GM19238 (cell line): ENCODE results near the gene MS4A13.
"Not testable (repeated sequence)": the region's sequence is repeated elsewhere in the genome, so short reads cannot be mapped to it uniquely, and the experiment has no call there.

Experiments used
- DNase-seq: peaks from one replicate; pipeline ENCODE4 v3.0.0; 2011; ENCODE audit warnings: low spot score; ENCODE audit not compliant: insufficient read length

MS4A13 gene

DNA sequence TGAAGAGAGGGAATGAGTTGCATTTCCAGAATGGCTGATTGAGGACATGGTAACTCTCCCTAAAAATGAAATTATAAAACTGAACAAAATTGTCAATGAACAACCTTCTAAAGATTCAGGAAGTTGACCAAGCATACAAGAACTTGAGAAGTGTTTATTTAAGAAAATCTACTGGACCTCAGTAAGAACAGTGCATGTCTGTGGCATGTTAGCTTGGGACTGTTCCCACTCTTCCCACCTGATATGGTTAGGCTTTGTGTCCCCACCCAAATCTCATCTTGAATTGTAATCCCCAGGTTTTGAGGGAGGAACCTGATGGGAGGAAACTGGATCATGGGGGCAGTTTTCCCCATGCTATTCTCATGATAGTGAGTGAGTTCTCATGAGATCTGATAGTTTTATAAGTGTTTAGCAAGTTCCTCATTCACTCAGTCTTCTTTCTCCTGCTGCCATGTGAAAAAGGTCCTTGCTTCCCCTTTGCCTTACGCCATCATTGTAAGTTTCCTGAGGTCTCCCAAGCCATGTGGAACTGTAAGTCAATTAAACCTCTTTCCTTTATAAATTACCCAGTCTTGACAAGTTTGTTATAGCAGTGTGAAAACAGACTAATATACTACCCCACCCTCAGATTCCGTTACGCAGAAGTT, 15.4 kb downstream of the MS4A13 start:
- no peak for DNase-seq

DNA sequence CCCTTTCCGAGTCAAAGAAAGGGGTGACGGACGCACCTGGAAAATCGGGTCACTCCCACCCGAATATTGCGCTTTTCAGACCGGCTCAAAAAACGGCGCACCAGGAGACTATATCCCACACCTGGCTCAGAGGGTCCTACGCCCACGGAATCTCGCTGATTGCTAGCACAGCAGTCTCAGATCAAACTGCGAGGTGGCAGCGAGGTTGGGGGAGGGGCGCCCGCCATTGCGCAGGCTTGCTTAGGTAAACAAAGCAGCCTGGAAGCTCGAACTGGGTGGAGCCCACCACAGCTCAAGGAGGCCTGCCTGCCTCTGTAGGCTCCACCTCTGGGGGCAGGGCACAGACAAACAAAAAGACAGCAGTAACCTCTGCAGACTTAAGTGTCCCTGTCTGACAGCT, 17.2 kb downstream of the MS4A13 start:
- not testable (repeated sequence) for DNase-seq

DNA sequence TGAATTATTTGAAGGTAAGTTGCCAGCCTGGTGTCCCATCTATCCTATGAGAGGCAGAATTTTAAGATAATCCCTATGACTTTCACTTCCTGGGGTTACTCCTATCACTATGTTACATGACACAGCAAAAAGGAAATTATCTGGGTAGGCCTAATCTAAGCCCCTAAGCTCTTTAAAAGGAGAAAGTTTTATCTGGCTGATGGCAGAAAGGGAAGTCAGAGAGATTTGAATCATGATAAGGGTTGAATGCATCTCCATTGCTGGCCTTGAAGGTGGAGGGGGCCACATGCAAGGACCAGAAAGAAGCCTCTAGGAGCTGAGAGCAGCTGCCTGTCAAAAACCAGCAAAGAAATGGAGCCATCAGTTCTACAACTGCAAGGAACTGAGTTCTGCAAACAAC, 23.4 kb downstream of the MS4A13 start:
- not testable (repeated sequence) for DNase-seq

DNA sequence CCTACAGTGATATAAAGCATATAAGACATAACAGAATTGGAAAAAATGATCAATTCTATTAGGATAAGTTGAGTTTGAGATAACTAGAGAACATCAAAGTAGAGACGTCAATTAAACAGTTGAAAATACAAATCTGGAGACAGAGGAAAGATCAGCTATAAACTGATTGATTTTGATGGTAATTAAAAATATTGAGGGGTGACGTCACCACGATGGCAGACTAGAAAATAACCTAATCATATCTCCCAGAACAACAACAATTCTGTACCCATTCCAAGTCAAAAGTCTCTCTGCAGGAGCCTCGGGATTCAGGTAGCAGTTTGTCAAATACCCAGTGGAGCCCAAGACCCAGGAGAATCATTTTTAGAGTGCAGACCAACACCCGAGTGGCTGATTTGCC, 28.9 kb downstream of the MS4A13 start:
- DNase-seq = no peak

DNA sequence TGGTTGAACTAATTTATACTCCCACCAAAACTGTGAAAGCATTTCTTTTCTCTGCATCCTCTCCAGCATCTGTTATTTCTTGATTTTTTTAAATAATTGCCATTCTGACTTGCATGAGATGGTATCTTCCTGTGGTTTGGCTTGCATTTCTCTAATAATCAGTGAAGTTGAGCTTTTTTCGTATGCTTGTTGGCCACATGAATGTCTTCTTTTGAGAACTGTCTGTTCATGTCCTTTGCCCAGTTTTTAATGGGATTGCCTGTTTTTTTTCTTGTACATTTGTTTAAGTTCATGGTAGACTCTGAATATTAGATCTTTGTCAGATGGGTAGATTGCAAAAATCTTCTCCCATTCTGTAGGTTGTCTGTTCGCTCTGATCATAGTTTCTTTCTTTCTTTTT, 46.1 kb downstream of the MS4A13 start:
- no peak for DNase-seq

DNA sequence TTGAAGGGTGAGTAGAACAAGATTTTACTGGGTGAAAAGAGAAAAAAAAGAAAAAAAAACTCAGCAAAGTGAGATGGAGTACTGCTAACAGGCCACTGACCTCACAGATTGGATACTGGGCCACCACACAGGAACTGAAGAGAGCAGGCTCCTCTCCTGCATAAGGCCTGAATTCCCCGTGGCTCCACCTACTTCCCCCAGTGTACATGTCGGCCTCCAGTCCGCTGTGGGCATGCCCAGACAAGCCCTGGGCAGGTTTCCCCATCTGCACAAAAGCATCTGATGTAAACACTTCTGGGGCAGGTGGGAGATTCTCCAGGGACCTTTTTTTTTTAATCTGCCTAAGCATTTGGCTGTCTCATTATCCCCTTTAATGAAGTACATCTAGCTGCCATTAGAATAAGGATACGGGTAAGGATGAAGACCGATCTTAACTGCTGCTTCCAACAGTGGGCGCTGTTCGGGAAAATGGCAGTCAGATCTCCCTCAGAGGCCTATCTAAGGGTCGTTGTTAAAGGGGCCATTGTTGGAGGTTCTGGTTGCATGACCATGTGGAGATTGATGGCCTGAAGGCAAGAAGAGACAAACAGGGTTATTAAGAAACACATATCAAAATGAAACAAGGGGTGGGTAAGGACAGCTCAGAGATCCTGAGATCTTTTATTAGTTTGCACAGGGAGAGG, 48.5 kb downstream of the MS4A13 start:
- DNase-seq = no peak

DNA sequence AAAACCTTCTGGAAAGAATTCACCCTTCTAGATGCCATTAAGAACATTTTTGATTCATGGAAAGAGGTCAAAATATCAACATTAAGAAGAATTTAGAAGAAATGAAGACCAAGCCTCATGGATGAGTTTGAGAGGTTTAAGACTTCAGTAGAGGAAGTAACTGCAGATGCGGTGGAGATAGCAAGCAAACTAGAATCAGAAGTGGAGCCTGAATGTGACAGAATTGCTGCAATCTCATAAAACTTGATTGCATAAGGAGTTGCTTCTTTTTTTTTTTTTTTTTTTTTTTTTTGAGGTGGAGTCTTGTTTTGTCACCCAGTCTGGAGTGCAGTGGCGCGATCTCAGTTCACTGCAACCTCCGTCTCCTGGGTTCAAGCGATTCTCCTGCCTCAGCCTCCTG, 51.6 kb downstream of the MS4A13 start:
- DNase-seq = no peak

DNA sequence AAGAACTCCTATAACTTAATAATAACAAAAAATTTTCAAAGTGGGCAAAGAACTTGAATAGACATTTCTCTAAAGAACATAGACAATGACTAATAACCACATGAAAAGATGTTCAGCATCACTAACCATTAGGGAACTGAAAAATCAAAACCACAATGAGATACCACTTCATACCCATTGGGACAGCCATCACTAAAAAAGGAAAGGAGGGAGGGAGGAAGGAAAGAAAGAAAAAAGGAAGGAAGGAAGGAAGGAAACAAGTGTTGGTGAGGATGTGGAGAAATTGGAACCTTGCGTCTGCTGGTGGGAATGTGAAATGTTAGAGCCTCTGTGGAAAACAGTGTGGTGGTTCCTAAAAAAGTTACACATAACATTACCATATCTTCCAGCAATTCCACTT, 55.8 kb downstream of the MS4A13 start:
- DNase-seq = no peak

DNA sequence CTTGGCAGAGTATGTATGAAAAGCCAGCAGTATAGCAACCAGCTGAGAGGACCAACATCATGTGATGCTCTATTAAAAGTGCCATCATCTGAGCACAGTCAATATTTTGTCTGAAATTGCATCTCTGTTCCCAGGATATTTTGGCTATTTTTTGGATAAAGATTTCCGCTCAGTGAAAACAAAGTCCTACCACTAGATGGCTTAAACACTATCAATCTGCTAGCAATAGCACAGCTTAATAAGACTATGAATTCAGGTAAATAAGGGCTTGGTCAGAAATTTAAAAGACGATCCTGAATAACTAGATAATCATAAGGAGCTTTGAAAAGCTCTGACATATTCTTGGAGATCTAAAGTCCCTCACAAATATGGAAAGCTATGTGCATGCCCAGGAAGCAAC, 74.4 kb downstream of the MS4A13 start:
- no peak for DNase-seq
